H1 (cell line): Measurements from ENCODE around the gene CEP250. TPM values are rescaled to one million over a fixed set of nuclear protein-coding genes. Genes with fewer than 3 reads are reported as not detected.

Experiments used
- BRCA1 ChIP-seq: IDR thresholded peaks from 2 replicates; pipeline ENCODE4 v1.6.1; 2012; ENCODE audit warnings: low read depth, low read length, improper control_type of control experiment
- CHD7 ChIP-seq: fragments of 300-600 bp; sonication (generic); IDR thresholded peaks from 2 replicates; pipeline ENCODE4 v1.7.1; 2012; ENCODE audit warnings: low read length, moderate library complexity, mild to moderate bottlenecking, inconsistent platforms; ENCODE audit not compliant: insufficient replicate concordance
- NANOG ChIP-seq: IDR thresholded peaks from 2 replicates; pipeline ENCODE4 v1.6.1; 2011; ENCODE audit warnings: low read length, low read depth, mild to moderate bottlenecking, inconsistent platforms; ENCODE audit not compliant: insufficient read depth, poor library complexity, severe bottlenecking
- RNF2 ChIP-seq: fragments of 200-900, 300-1000 bp; sonication (generic); IDR thresholded peaks from 2 replicates; pipeline ENCODE4 v1.7.1; 2016; ENCODE audit warnings: borderline replicate concordance, low read depth, mild to moderate bottlenecking, antibody characterized with exemption, low read length; ENCODE audit not compliant: poor library complexity, severe bottlenecking; ENCODE audit errors: missing control alignments
- SUZ12 ChIP-seq: fragments of 200-600 bp; sonication (generic); IDR thresholded peaks from 2 replicates; pipeline ENCODE4 v1.6.1; 2012; ENCODE audit warnings: mild to moderate bottlenecking, inconsistent platforms, low read length, moderate library complexity, mixed read lengths
- polyA plus RNA-seq, 7 experiments: library from polyadenylated mRNA; depleted of rRNA in 3 of 7; stranded (reverse) in 5 of 7; unstranded in 2 of 7; fragments of >200 nt in 5 of 7; fragments of 200-250 nt in 2 of 7; gene quantifications; 1 replicate in 5 of 7; 2 replicates in 1 of 7; 4 replicates in 1 of 7; pipeline versions ENCODE4 v1.2.1 to v1.2.3, GENCODE V29; 2011 to 2013; ENCODE audit warnings: missing spikeins in 2 of 7, mixed read lengths in 2 of 7
- total RNA-seq: library from RNA; stranded (reverse); fragmentation: NEBNext Ultra II Directional; extraction: Animal tissue kit (Norgen Biotek cat#: 25700); gene quantifications from 2 replicates; pipeline ENCODE4 v1.2.1, GENCODE V29; 2021
- TF ChIP-seq, protein P1 (sequence below), 3 experiments: IDR thresholded peaks; 1 replicate in 2 of 3; 2 replicates in 1 of 3; pipeline versions ENCODE4 v1.5.1 to v1.6.1; 2011; ENCODE audit warnings: low read length in 3 of 3, mild to moderate bottlenecking in 3 of 3, inconsistent platforms in 2 of 3, low read depth in 1 of 3, moderate library complexity in 1 of 3; ENCODE audit not compliant: insufficient read depth in 1 of 3; ENCODE audit errors: control extremely low read depth in 1 of 3

CEP250 gene
- total and polyA plus RNA-seq, 2 of the 8 experiments (the other 6 are each of a cell fraction or from before 2014, with no cell fraction given), result 2.6 to 33.7 TPM

DNA sequence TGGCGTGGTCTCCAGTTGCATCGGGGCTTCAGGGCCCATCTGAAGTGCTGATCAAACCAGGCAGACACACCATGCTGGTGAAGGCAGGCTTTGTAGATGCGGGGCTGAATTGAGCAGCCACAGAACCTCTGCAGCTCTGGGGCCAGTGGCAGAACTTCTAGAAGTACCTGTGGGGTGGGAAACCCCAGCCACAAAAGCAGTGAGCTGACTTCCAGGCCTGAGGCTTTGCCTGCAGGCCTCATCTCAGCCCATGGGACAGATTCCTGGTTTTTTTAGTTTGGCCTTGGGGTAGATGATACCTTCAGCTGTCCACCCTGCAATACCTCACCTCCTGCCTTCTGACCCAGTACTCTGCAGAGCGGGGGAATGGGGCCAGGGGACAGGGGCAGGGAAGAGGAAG is 59.9 kb downstream of the CEP250 start (continued):
- no peak for TF ChIP-seq CHD7
- TF ChIP-seq NANOG, result no peak
- no peak for TF ChIP-seq RNF2
- TF ChIP-seq BRCA1, result no peak
- TF ChIP-seq, protein P1, sequence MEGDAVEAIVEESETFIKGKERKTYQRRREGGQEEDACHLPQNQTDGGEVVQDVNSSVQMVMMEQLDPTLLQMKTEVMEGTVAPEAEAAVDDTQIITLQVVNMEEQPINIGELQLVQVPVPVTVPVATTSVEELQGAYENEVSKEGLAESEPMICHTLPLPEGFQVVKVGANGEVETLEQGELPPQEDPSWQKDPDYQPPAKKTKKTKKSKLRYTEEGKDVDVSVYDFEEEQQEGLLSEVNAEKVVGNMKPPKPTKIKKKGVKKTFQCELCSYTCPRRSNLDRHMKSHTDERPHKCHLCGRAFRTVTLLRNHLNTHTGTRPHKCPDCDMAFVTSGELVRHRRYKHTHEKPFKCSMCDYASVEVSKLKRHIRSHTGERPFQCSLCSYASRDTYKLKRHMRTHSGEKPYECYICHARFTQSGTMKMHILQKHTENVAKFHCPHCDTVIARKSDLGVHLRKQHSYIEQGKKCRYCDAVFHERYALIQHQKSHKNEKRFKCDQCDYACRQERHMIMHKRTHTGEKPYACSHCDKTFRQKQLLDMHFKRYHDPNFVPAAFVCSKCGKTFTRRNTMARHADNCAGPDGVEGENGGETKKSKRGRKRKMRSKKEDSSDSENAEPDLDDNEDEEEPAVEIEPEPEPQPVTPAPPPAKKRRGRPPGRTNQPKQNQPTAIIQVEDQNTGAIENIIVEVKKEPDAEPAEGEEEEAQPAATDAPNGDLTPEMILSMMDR (IDR thresholded peaks at IDR 0.05; ENCODE audit: control extremely low read depth in 1 of 3, insufficient read depth in 1 of 3, low read depth in 1 of 3, low read length in 3 of 3), result no peak
- TF ChIP-seq SUZ12, result no peak
